NB4 (cell line): ENCODE data around the gene ALPL.

Experiments used
- DNase-seq: peaks from one replicate; pipeline ENCODE4 v3.0.0; 2010; ENCODE audit warnings: low read depth
- H3K4me3 ChIP-seq: one replicate; pipeline ENCODE4 v1.5.1; 2011; ENCODE audit warnings: mild to moderate bottlenecking, low read depth, low read length, moderate library complexity
- MYC ChIP-seq: IDR thresholded peaks from 2 replicates; pipeline ENCODE4 v1.6.1; 2011; ENCODE audit warnings: low read depth, low read length
- POLR2A ChIP-seq: IDR thresholded peaks from 2 replicates; pipeline ENCODE4 v1.6.1; 2011; ENCODE audit warnings: mild to moderate bottlenecking; ENCODE audit not compliant: insufficient read length; ENCODE audit errors: extremely low read depth
- TF ChIP-seq, protein P1 (sequence below): IDR thresholded peaks from one replicate; pipeline ENCODE4 v1.5.1; 2012; ENCODE audit warnings: low read depth, low read length
- TF ChIP-seq, protein P2 (sequence below): IDR thresholded peaks from 2 replicates; pipeline ENCODE4 v1.6.1; 2011; ENCODE audit warnings: low read depth, low read length

ALPL gene

DNA sequence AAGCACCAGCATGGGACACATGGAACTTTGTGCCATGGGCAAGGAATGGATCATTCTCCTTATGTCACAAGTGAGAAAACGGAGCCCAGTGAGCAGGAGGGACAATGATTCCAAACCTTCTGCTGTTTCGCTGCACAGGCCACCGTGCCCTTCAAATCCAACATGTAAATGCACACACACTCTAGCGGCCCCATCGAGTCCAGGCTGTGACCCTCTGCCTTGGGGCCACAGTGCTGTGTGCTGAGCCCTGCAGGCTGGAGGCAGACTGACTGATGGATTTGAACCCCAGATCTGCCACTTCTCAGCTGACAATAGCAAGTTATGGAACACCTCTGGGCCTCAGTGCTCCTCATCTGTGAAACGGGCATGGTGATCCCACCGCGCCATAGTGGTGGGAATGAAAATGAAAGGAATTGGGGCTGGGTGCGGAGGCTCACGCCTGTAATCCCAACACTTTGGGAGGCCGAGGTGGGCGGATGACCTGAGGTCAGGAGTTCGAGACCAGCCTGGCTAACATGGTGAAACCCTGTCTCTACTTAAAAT is 63.6 kb downstream of the ALPL start:
- no peak for DNase-seq
- H3K4me3 ChIP-seq = no peak overlapping the region
- TF ChIP-seq POLR2A (no peak), MYC (no peak)
- TF ChIP-seq, protein P1, sequence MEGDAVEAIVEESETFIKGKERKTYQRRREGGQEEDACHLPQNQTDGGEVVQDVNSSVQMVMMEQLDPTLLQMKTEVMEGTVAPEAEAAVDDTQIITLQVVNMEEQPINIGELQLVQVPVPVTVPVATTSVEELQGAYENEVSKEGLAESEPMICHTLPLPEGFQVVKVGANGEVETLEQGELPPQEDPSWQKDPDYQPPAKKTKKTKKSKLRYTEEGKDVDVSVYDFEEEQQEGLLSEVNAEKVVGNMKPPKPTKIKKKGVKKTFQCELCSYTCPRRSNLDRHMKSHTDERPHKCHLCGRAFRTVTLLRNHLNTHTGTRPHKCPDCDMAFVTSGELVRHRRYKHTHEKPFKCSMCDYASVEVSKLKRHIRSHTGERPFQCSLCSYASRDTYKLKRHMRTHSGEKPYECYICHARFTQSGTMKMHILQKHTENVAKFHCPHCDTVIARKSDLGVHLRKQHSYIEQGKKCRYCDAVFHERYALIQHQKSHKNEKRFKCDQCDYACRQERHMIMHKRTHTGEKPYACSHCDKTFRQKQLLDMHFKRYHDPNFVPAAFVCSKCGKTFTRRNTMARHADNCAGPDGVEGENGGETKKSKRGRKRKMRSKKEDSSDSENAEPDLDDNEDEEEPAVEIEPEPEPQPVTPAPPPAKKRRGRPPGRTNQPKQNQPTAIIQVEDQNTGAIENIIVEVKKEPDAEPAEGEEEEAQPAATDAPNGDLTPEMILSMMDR = no peak
- TF ChIP-seq, protein P2, sequence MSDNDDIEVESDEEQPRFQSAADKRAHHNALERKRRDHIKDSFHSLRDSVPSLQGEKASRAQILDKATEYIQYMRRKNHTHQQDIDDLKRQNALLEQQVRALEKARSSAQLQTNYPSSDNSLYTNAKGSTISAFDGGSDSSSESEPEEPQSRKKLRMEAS = no peak

DNA sequence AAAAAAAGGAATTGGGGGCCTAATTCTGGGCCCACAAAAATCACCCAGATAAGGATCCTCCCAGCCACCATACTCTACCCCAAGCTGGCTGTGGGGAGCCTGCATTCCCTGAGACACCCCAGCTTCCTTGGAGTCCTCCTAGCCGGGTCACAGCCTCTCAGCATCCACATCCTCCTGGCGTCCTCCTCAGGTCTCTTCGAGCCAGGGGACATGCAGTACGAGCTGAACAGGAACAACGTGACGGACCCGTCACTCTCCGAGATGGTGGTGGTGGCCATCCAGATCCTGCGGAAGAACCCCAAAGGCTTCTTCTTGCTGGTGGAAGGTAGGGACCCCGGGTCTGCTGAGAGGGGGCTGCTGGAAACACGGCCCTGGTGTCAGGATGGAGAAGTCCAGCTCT is 64.3 kb downstream of the ALPL start:
- no peak overlapping the region for H3K4me3 ChIP-seq
- TF ChIP-seq, protein P2 = no peak
- TF ChIP-seq, protein P1 = no peak
- no peak for TF ChIP-seq POLR2A
- TF ChIP-seq MYC = no peak
- DNase-seq = no peak

DNA sequence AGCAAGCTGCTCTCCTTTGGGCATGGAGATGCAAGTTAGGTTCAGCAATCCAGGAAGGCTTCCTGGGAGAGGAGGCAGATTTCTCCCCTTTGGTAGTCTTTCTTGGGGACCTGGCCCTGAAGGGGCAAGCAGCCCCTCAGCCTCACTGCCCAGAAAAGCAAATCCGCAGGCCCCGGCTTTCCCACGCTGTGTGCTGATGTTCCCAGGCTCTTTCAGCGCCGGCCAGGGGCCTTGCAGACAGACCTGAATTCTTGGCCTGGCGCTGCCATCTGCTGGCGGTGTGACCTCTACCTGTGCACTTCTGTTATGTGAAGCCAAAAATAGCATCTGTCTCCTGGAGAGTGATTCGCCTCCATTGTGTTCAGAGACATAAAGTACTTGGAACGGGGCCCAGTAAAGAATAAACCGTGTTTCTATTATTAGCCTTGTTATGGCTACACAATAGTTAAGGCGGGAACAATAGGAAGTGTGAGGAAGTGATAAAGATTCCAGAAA is 64.8 kb downstream of the ALPL start:
- TF ChIP-seq, protein P2 = no peak
- TF ChIP-seq, protein P1 = peak; percentile 51
- peak; percentile 70 for DNase-seq
- H3K4me3 ChIP-seq = no peak overlapping the region

DNA sequence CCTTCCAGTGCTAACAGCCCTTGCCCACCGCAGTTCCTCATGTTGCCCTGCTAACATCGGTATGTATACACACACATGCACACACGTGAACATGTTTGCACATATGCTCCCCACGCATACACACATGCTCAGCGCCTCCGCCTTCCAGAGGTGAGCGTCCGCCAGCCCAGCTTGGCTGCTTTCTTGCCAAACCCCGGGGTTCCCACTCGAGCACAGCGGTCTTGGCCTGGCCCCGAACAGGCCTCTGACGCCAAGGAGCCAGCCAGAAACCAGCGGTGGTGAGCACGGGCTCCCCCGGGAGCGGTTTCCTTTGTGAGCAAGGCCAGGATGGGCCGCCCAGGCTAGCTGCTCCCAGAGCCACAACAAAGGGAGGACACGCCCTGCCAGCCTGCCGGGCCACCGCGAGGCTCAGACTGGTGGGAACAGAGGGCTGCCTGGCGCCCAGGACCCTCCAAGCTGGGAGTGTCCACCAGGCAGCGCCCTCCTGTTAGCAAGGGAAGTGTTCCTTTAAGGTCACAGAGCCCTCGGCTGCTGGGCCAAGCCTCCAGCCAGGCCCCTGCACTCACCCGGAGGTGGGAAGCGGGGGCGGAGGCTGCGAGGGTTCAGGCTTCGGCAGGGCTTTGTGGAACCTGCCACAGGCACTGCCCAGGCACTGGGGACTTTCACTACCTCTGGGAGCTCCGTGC is 65.4 kb downstream of the ALPL start:
- DNase-seq = no peak
- no peak for TF ChIP-seq MYC
- TF ChIP-seq, protein P1 = no peak
- TF ChIP-seq, protein P2 = no peak
- TF ChIP-seq POLR2A = no peak
- no peak overlapping the region for H3K4me3 ChIP-seq

DNA sequence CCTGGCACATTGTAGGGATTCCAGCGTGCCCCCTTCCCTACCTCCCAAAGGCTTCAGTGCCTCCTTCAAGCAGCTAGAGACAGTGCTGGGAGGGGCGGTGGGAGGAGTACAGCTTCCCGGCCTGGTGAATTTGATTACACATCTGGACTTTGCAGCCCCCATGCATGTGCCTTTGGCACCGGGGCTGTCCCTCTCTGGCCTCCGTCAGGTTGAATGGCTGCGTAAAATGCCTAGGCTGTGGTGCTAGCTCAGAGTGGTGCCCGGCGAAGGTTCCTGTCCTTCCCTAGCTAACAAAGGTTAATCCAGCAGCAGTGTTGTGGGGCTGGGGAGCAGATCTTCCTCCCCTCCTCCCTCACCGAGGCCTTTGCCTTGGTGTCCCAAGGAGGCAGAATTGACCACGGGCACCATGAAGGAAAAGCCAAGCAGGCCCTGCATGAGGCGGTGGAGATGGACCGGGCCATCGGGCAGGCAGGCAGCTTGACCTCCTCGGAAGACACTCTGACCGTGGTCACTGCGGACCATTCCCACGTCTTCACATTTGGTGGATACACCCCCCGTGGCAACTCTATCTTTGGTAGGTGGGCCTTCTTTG is 66.2 kb downstream of the ALPL start:
- no peak for DNase-seq
- no peak overlapping the region for H3K4me3 ChIP-seq
- TF ChIP-seq, protein P1 = no peak
- TF ChIP-seq MYC = no peak
